ENCODE results near the gene P2RY12.

- no peak for TF ChIP-seq CTCF (conservative IDR thresholded peaks at IDR 0.05; ENCODE audit: low read depth, low read length)
- no peak for TF ChIP-seq RCOR1 (IDR thresholded peaks at IDR 0.05; ENCODE audit: insufficient replicate concordance, low read length)
- no peak for TF ChIP-seq RFX5 (IDR thresholded peaks at IDR 0.05; ENCODE audit: low read depth, low read length)
- TF ChIP-seq POLR2A (IDR thresholded peaks at IDR 0.05; ENCODE audit: low read depth, low read length) = no peak
- no peak for TF ChIP-seq CEBPB (IDR thresholded peaks at IDR 0.05; ENCODE audit: low read depth, low read length)
- no peak for TF ChIP-seq ELK1 (IDR thresholded peaks at IDR 0.05; ENCODE audit: borderline replicate concordance, low read depth, low read length)
- TF ChIP-seq MXI1 (IDR thresholded peaks at IDR 0.05; ENCODE audit: borderline replicate concordance, low read depth, low read length) = no peak
- TF ChIP-seq MAFK (IDR thresholded peaks at IDR 0.05; ENCODE audit: low read depth, low read length) = no peak
- no peak for TF ChIP-seq MAZ (IDR thresholded peaks at IDR 0.05; ENCODE audit: borderline replicate concordance, low read depth, low read length)
- no peak for TF ChIP-seq USF2 (IDR thresholded peaks at IDR 0.05; ENCODE audit: low read depth, low read length)
- no peak for TF ChIP-seq SMC3 (IDR thresholded peaks at IDR 0.05; ENCODE audit: low read depth, low read length)
- no peak for TF ChIP-seq BHLHE40 (IDR thresholded peaks at IDR 0.05; ENCODE audit: low read depth, low read length)
These were observed 69.4 kb downstream of the P2RY12 start for GRCh38 chr3:151315136-151315535.
